H1 (cell line): ENCODE measurements around the gene NADK2. TPM values are rescaled to one million over a fixed set of nuclear protein-coding genes. Genes with fewer than 3 reads are reported as not detected.
"Not testable (repeated sequence)": the region's sequence is repeated elsewhere in the genome, so short reads cannot be mapped to it uniquely, and the experiment has no call there.

ENCODE experiments used
- CTCF ChIA-PET: fragments of 300-600 bp; sonication (Branson Sonifier 250); formaldehyde crosslinking; loops from one replicate; lab custom pipeline; 2021; ENCODE audit not compliant: partially characterized antibody; lab: Charles Lee
- POLR2A ChIA-PET: fragments of 300-600 bp; sonication (Branson Sonifier 250); formaldehyde crosslinking; loops from one replicate; lab custom pipeline; 2021; ENCODE audit warnings: inconsistent platforms; ENCODE audit not compliant: partially characterized antibody; lab: Charles Lee
- DNase-seq, 2 experiments: peaks; one replicate each; pipeline versions ENCODE4 v3.0.0 to v3.0.0-alpha.2; 2010 to 2022; ENCODE audit warnings: low spot score in 2 of 2, low read depth in 1 of 2, mixed read lengths in 1 of 2
- FAIRE-seq: peaks from 2 replicates; lab custom pipeline; 2011; peaks lifted over from hg19 to GRCh38; lab: Jason Lieb, UNC
- H2AFZ ChIP-seq: 2 replicates; pipeline ENCODE4 v1.8.1; 2012; ENCODE audit warnings: low read length, inconsistent platforms
- H2AK5ac ChIP-seq: 2 replicates; pipeline ENCODE4 v1.6.1; 2013; ENCODE audit warnings: low read depth, low read length
- H2BK120ac ChIP-seq: replicated peaks from 2 replicates; pipeline ENCODE3; 2013; ENCODE audit warnings: low read depth, low read length, inconsistent platforms
- H2BK12ac ChIP-seq: 2 replicates; pipeline ENCODE4 v1.6.1; 2013; ENCODE audit warnings: low read depth, low read length
- H2BK15ac ChIP-seq: 2 replicates; pipeline ENCODE4 v1.6.1; 2013; ENCODE audit warnings: low read length
- H2BK20ac ChIP-seq: 2 replicates; pipeline ENCODE4 v1.6.1; 2013; ENCODE audit warnings: low read length
- H2BK5ac ChIP-seq: 2 replicates; pipeline ENCODE4 v1.6.1; 2013; ENCODE audit warnings: low read depth, low read length
- H3K14ac ChIP-seq: 2 replicates; pipeline ENCODE4 v1.6.1; 2013; ENCODE audit warnings: inconsistent platforms; ENCODE audit not compliant: insufficient read length
- H3K18ac ChIP-seq: 2 replicates; pipeline ENCODE4 v1.6.1; 2013; ENCODE audit warnings: low read length; ENCODE audit errors: extremely low read depth
- H3K23ac ChIP-seq: 2 replicates; pipeline ENCODE4 v1.6.1; 2013; ENCODE audit warnings: inconsistent platforms; ENCODE audit not compliant: insufficient read length
- H3K23me2 ChIP-seq: 2 replicates; pipeline ENCODE4 v1.6.1; 2013; ENCODE audit warnings: low read depth, low read length
- H3K27ac ChIP-seq: 2 replicates; pipeline ENCODE4 v1.6.1; 2011; ENCODE audit warnings: low read depth, low read length, inconsistent platforms
- H3K27me3 ChIP-seq, 4 experiments: replicated peaks in 1 of 4; 1 replicate in 1 of 4; 2 replicates in 3 of 4; pipeline versions ENCODE4 v1.6.1 to v1.8.1; 2011 to 2013; ENCODE audit warnings: low read length in 3 of 4, mild to moderate bottlenecking in 3 of 4, inconsistent platforms in 2 of 4, mixed read lengths in 2 of 4, moderate library complexity in 1 of 4; ENCODE audit not compliant: control insufficient read depth in 3 of 4, insufficient read depth in 3 of 4; ENCODE audit errors: extremely low read depth in 1 of 4
- H3K36me3 ChIP-seq, 4 experiments: 2 replicates each; pipeline versions ENCODE4 v1.6.1 to v1.8.1; 2011 to 2013; ENCODE audit warnings: mild to moderate bottlenecking in 4 of 4, low read length in 3 of 4, moderate library complexity in 2 of 4, control low read depth in 1 of 4, inconsistent platforms in 1 of 4; ENCODE audit not compliant: insufficient read depth in 4 of 4, control insufficient read depth in 2 of 4
- H3K4ac ChIP-seq: replicated peaks from 2 replicates; pipeline ENCODE3; 2013; ENCODE audit warnings: low read length, low read depth, mixed read lengths, inconsistent platforms; ENCODE audit not compliant: insufficient read length
- H3K4me1 ChIP-seq, 4 experiments: replicated peaks in 1 of 4; 1 replicate in 1 of 4; 2 replicates in 3 of 4; pipeline versions ENCODE4 v1.6.1 to v1.8.1; 2011 to 2013; ENCODE audit warnings: low read length in 3 of 4, inconsistent platforms in 2 of 4, mixed read lengths in 1 of 4; ENCODE audit not compliant: insufficient read depth in 4 of 4, control insufficient read depth in 3 of 4
- H3K4me2 ChIP-seq, 2 experiments: 2 replicates each; pipeline versions ENCODE4 v1.6.1 to v1.8.1; 2011 to 2013; ENCODE audit warnings: low read depth in 2 of 2, low read length in 2 of 2, control low read depth in 1 of 2, inconsistent platforms in 1 of 2, mild to moderate bottlenecking in 1 of 2; ENCODE audit not compliant: insufficient read depth in 1 of 2
- H3K4me3 ChIP-seq, 4 experiments: fragments of 200-600, 300-600 bp in 1 of 4; sonication (generic), shearing (Covaris generic), sonication (Bioruptor Twin) in 1 of 4; 2 replicates each; pipeline versions ENCODE4 v1.5.1 to v1.8.1; 2011 to 2016; ENCODE audit warnings: low read length in 4 of 4, low read depth in 3 of 4, control low read depth in 2 of 4, inconsistent platforms in 2 of 4, mild to moderate bottlenecking in 2 of 4, mixed read lengths in 1 of 4, moderate library complexity in 1 of 4; ENCODE audit not compliant: insufficient read depth in 2 of 4; ENCODE audit errors: extremely low read depth in 1 of 4
- H3K56ac ChIP-seq: replicated peaks from 2 replicates; pipeline ENCODE3; 2013; ENCODE audit warnings: low read depth, mild to moderate bottlenecking, mixed read lengths, low read length, inconsistent platforms; ENCODE audit not compliant: insufficient read length
- H3K79me1 ChIP-seq: 2 replicates; pipeline ENCODE4 v1.6.1; 2013; ENCODE audit warnings: low read depth, low read length, control low read depth
- H3K79me2 ChIP-seq, 2 experiments: 2 replicates each; pipeline versions ENCODE4 v1.6.1 to v1.8.1; 2012 to 2013; ENCODE audit warnings: low read length in 2 of 2, mild to moderate bottlenecking in 2 of 2, inconsistent platforms in 1 of 2; ENCODE audit not compliant: insufficient read depth in 2 of 2, control insufficient read depth in 1 of 2
- H3K9ac ChIP-seq, 4 experiments: replicated peaks in 1 of 4; 1 replicate in 1 of 4; 2 replicates in 3 of 4; pipeline versions ENCODE4 v1.6.1 to v1.8.1; 2011 to 2013; ENCODE audit warnings: low read depth in 3 of 4, low read length in 3 of 4, control low read depth in 2 of 4, mild to moderate bottlenecking in 2 of 4, moderate library complexity in 2 of 4, inconsistent platforms in 1 of 4; ENCODE audit errors: extremely low read depth in 1 of 4
- H3K9me3 ChIP-seq, 2 experiments: 2 replicates each; pipeline versions ENCODE4 v1.6.1 to v1.8.1; 2012 to 2013; ENCODE audit warnings: mild to moderate bottlenecking in 2 of 2, moderate library complexity in 2 of 2, control low read depth in 1 of 2, inconsistent platforms in 1 of 2, low read depth in 1 of 2, low read length in 1 of 2, mixed read lengths in 1 of 2; ENCODE audit not compliant: insufficient read depth in 2 of 2
- H4K20me1 ChIP-seq, 2 experiments: replicated peaks in 1 of 2; 2 replicates each; pipeline versions ENCODE3 to v1.8.1; 2011 to 2013; ENCODE audit warnings: inconsistent platforms in 2 of 2, low read length in 2 of 2, mild to moderate bottlenecking in 1 of 2; ENCODE audit not compliant: insufficient read depth in 2 of 2, control insufficient read depth in 1 of 2
- H4K5ac ChIP-seq: 2 replicates; pipeline ENCODE4 v1.6.1; 2013; ENCODE audit warnings: low read length, low read depth, mixed read lengths, inconsistent platforms; ENCODE audit not compliant: insufficient read length
- H4K8ac ChIP-seq: 2 replicates; pipeline ENCODE4 v1.8.0; 2013; ENCODE audit warnings: mild to moderate bottlenecking, moderate library complexity, low read length, inconsistent platforms; ENCODE audit not compliant: insufficient read depth; ENCODE audit errors: extremely low read depth
- H4K91ac ChIP-seq: replicated peaks from 2 replicates; pipeline ENCODE3; 2013; ENCODE audit warnings: low read length, mixed read lengths, inconsistent platforms; ENCODE audit not compliant: insufficient read length
- GTF2F1 ChIP-seq: IDR thresholded peaks from 2 replicates; pipeline ENCODE4 v1.6.1; 2012; ENCODE audit warnings: low read depth, low read length, improper control_type of control experiment, borderline replicate concordance
- HDAC6 ChIP-seq: IDR thresholded peaks from one replicate; pipeline ENCODE4 v1.7.1; 2012; ENCODE audit warnings: low read depth, mild to moderate bottlenecking, inconsistent platforms, low read length, moderate library complexity
- JUN ChIP-seq: IDR thresholded peaks from 2 replicates; pipeline ENCODE4 v1.6.1; 2011; ENCODE audit warnings: low read depth, mild to moderate bottlenecking, improper control_type of control experiment, low read length
- KDM4A ChIP-seq: IDR thresholded peaks from one replicate; pipeline ENCODE4 v1.7.1; 2012; ENCODE audit warnings: low read depth, mild to moderate bottlenecking, moderate library complexity, low read length, inconsistent platforms; ENCODE audit not compliant: severe bottlenecking
- ZNF274 ChIP-seq: IDR thresholded peaks from 2 replicates; pipeline ENCODE4 v1.7.0; 2012; ENCODE audit warnings: low read length, borderline replicate concordance; ENCODE audit errors: extremely low read depth
- WGBS, 2 experiments: shearing (Covaris generic) in 1 of 2; methylation state at CpG; one replicate each; pipeline versions ENCODE4 v1.1.6 to v1.1.7; 2013 to 2015; ENCODE audit warnings: low lambda C conversion rate in 2 of 2, mixed read lengths in 2 of 2, inconsistent platforms in 1 of 2, low coverage in 1 of 2, missing lambda C conversion rate in 1 of 2; ENCODE audit not compliant: insufficient replicate concordance in 2 of 2, insufficient coverage in 1 of 2, insufficient read length in 1 of 2; ENCODE audit errors: extremely low coverage in 1 of 2, missing lambda C conversion rate in 1 of 2; 5-methylcytosine and 5-hydroxymethylcytosine counted together
- polyA plus RNA-seq, 7 experiments: library from polyadenylated mRNA; depleted of rRNA in 3 of 7; stranded (reverse) in 5 of 7; unstranded in 2 of 7; fragments of >200 nt in 5 of 7; fragments of 200-250 nt in 2 of 7; gene quantifications; 1 replicate in 5 of 7; 2 replicates in 1 of 7; 4 replicates in 1 of 7; pipeline versions ENCODE4 v1.2.1 to v1.2.3, GENCODE V29; 2011 to 2013; ENCODE audit warnings: missing spikeins in 2 of 7, mixed read lengths in 2 of 7
- total RNA-seq: library from RNA; stranded (reverse); fragmentation: NEBNext Ultra II Directional; extraction: Animal tissue kit (Norgen Biotek cat#: 25700); gene quantifications from 2 replicates; pipeline ENCODE4 v1.2.1, GENCODE V29; 2021
- TF ChIP-seq, protein P1 (sequence below), 3 experiments: IDR thresholded peaks; 1 replicate in 2 of 3; 2 replicates in 1 of 3; pipeline versions ENCODE4 v1.5.1 to v1.6.1; 2011; ENCODE audit warnings: low read length in 3 of 3, mild to moderate bottlenecking in 3 of 3, inconsistent platforms in 2 of 3, low read depth in 1 of 3, moderate library complexity in 1 of 3; ENCODE audit not compliant: insufficient read depth in 1 of 3; ENCODE audit errors: control extremely low read depth in 1 of 3

NADK2 gene
- total and polyA plus RNA-seq, 2 of the 8 experiments (the other 6 are each of a cell fraction or from before 2014, with no cell fraction given): 3.4 to 16.1 TPM

DNA sequence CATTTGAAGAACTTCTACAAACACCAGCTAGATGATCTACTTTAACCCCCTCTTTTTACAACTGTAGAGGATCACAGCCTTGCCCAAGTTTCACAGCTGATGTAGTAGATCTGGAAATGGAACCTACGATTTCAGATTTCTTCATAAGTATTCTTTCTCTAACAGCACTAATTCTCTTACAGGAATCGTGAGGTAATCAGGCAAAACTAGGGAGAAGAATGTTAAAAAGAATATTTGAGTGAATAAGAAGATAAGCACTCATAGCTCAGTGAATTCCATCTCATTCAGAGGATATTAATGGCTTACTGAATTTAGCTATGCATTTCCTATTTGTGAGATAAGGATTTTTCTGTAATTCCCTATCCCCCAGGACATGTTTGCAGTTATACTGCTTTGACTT, 42.1 kb downstream of the NADK2 start (continued):
- TF ChIP-seq, protein P1, sequence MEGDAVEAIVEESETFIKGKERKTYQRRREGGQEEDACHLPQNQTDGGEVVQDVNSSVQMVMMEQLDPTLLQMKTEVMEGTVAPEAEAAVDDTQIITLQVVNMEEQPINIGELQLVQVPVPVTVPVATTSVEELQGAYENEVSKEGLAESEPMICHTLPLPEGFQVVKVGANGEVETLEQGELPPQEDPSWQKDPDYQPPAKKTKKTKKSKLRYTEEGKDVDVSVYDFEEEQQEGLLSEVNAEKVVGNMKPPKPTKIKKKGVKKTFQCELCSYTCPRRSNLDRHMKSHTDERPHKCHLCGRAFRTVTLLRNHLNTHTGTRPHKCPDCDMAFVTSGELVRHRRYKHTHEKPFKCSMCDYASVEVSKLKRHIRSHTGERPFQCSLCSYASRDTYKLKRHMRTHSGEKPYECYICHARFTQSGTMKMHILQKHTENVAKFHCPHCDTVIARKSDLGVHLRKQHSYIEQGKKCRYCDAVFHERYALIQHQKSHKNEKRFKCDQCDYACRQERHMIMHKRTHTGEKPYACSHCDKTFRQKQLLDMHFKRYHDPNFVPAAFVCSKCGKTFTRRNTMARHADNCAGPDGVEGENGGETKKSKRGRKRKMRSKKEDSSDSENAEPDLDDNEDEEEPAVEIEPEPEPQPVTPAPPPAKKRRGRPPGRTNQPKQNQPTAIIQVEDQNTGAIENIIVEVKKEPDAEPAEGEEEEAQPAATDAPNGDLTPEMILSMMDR (IDR thresholded peaks at IDR 0.05; ENCODE audit: control extremely low read depth in 1 of 3, insufficient read depth in 1 of 3, low read depth in 1 of 3, low read length in 3 of 3): no peak
- TF ChIP-seq KDM4A (no peak), HDAC6 (no peak), GTF2F1 (no peak), JUN (no peak), ZNF274 (no peak)

DNA sequence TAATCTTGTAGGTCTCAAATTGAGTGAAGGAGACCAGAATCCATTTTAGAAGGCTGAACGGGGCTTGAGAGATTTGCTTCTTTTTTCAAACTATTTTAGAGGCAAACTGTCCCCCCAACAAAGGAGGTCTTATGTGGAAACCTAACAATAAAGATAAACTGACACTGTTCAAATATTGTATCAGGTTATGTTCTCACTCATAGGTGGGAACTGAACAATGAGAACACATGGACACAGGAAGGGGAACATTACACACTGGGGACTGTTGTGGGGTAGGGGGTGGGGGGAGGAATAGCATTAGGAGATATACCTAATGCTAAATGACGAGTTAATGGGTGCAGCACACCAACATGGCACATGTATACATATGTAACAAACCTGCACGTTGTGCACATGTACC, 42.9 kb downstream of the NADK2 start:
- H2BK5ac ChIP-seq, H3K18ac ChIP-seq, H4K5ac ChIP-seq, H3K79me2 ChIP-seq, FAIRE-seq, H3K27ac ChIP-seq, H2BK120ac ChIP-seq, H2AK5ac ChIP-seq, H3K23me2 ChIP-seq, H3K4me1 ChIP-seq, H4K91ac ChIP-seq, H3K4ac ChIP-seq, H2BK15ac ChIP-seq, H3K79me1 ChIP-seq, H3K14ac ChIP-seq, H2BK12ac ChIP-seq, H4K8ac ChIP-seq, H3K9me3 ChIP-seq, POLR2A ChIA-PET, H4K20me1 ChIP-seq, H3K4me3 ChIP-seq, H3K23ac ChIP-seq, H3K27me3 ChIP-seq, H2BK20ac ChIP-seq, H2AFZ ChIP-seq, DNase-seq, H3K4me2 ChIP-seq, H3K9ac ChIP-seq, H3K56ac ChIP-seq: not testable (repeated sequence)
- peaks cover 0 to 18% (median 1%) of the 10 kb centered on the region in 4 experiments; a peak in 2 of 8 replicates for H3K36me3 ChIP-seq
- WGBS, 2 experiments: 95% methylated on average over 2 of the region's 3 CpGs; no CpG with 5 or more reads in 1 of the 2 experiments
- CTCF ChIA-PET: interaction anchor here (0.6 to 2.3 kb wide), 2 partner anchors 120 to 233 kb away, joined by 3 to 5 read pairs; no protein-coding TSS in a partner anchor
